Upper lobe of right lung (tissue), 1 donor: ENCODE data around the gene TMCC3. TPM values are rescaled to one million over a fixed set of nuclear protein-coding genes. Genes with fewer than 3 reads are reported as not detected.
A peak's percentile ranks its signal among the peaks of the same experiment; 100 is the strongest.
"Not testable (repeated sequence)": the region's sequence is repeated elsewhere in the genome, so short reads cannot be mapped to it uniquely, and the experiment has no call there.

Experiments
- ATAC-seq: fragments of 200-7000 bp; cut with Tn5 transposase; one replicate; pipeline ENCODE4 v1.9.1; 2020; ENCODE audit warnings: mild to moderate bottlenecking, moderate library complexity
- DNase-seq: peaks from one replicate; pipeline ENCODE4 v3.0.0-alpha.2; 2020
- H3K27ac ChIP-seq: fragments of 200-600 bp; one replicate; pipeline ENCODE4 v1.8.0; 2022
- H3K27me3 ChIP-seq: fragments of 200-600 bp; one replicate; pipeline ENCODE4 v1.8.0; 2022; ENCODE audit warnings: mild to moderate bottlenecking
- H3K36me3 ChIP-seq: fragments of 200-600 bp; one replicate; pipeline ENCODE4 v1.8.0; 2022
- H3K4me1 ChIP-seq: fragments of 200-600 bp; one replicate; pipeline ENCODE4 v1.8.0; 2022
- H3K4me3 ChIP-seq: fragments of 200-600 bp; one replicate; pipeline ENCODE4 v1.8.0; 2022; ENCODE audit warnings: mild to moderate bottlenecking
- H3K9me3 ChIP-seq: fragments of 200-600 bp; one replicate; pipeline ENCODE4 v1.8.0; 2022
- intact Hi-C: fragments of 100-400 bp; cut with DNase I; formaldehyde crosslinking; loops from one replicate; pipeline ENCODE4 v1.11.0; 2022
- total RNA-seq: library from RNA; stranded (reverse); fragmentation: NEBNext Ultra II Directional; extraction: Animal tissue kit (Norgen Biotek cat#: 25700); gene quantifications from one replicate; pipeline ENCODE4 v1.2.1, GENCODE V29; 2021
- TF ChIP-seq, protein P1 (sequence below): fragments of 200-600 bp; IDR thresholded peaks from one replicate; pipeline ENCODE4 v1.8.0; 2022; ENCODE audit warnings: antibody characterized with exemption
- donor health status: DM: no; HTN: yes; CAD: no; lungs with severe emphysema.

Gene TMCC3
- total RNA-seq, 1 donor from 2014 or later = 11.3 TPM

DNA sequence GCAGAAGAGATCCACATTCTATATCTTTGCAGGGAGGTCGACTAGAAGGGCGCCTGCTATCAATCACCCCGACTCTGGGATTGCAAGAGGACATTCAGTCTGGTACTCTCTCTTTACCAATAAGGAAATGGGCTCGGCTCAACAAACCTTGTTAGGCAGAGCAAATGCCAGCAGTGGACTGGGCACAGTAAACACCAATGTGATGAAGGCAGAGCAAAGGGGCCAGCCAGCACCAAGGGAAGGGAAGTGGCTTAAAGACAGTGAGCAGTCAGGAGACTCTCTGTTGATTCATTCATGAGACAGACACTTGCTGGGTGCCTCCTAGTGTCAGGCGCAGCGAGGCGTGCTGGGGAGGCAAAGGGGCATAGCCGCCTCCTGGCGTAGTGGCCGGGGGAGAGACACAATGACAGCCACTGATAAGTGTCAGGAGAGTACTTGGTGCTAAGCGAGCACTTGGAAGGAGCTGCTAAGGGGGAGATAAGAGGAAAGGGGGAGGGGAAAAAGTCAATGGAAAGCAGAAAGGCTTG, 34.1 kb downstream of the TMCC3 start:
- TF ChIP-seq, protein P1, sequence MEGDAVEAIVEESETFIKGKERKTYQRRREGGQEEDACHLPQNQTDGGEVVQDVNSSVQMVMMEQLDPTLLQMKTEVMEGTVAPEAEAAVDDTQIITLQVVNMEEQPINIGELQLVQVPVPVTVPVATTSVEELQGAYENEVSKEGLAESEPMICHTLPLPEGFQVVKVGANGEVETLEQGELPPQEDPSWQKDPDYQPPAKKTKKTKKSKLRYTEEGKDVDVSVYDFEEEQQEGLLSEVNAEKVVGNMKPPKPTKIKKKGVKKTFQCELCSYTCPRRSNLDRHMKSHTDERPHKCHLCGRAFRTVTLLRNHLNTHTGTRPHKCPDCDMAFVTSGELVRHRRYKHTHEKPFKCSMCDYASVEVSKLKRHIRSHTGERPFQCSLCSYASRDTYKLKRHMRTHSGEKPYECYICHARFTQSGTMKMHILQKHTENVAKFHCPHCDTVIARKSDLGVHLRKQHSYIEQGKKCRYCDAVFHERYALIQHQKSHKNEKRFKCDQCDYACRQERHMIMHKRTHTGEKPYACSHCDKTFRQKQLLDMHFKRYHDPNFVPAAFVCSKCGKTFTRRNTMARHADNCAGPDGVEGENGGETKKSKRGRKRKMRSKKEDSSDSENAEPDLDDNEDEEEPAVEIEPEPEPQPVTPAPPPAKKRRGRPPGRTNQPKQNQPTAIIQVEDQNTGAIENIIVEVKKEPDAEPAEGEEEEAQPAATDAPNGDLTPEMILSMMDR = no peak
- Histone ChIP-seq H3K4me1 (peaks cover 9% of the 10 kb centered on the region), H3K36me3 (no peaks in the 10 kb centered on the region), H3K27me3 (no peaks in the 10 kb centered on the region), H3K27ac (no peak overlapping the region), H3K4me3 (no peak overlapping the region), H3K9me3 (no peaks in the 10 kb centered on the region)
- DNase-seq (no peak), ATAC-seq (peak; percentile 44)
- intact Hi-C loops = no loop called here

- no peaks in the 10 kb centered on the region for H3K36me3 ChIP-seq
- intact Hi-C loops = no loop called here
- no peak for DNase-seq
- peak; percentile 77 for ATAC-seq
- H3K4me3 ChIP-seq = peak overlapping the region; percentile 3
- no peak overlapping the region for H3K27ac ChIP-seq
- H3K4me1 ChIP-seq = peaks cover 9% of the 10 kb centered on the region
- H3K27me3 ChIP-seq = no peaks in the 10 kb centered on the region
- TF ChIP-seq, protein P1 = no peak
- no peaks in the 10 kb centered on the region for H3K9me3 ChIP-seq
Observed at GRCh38 chr12:94615260-94616181, 34.8 kb downstream of the TMCC3 start.

DNA sequence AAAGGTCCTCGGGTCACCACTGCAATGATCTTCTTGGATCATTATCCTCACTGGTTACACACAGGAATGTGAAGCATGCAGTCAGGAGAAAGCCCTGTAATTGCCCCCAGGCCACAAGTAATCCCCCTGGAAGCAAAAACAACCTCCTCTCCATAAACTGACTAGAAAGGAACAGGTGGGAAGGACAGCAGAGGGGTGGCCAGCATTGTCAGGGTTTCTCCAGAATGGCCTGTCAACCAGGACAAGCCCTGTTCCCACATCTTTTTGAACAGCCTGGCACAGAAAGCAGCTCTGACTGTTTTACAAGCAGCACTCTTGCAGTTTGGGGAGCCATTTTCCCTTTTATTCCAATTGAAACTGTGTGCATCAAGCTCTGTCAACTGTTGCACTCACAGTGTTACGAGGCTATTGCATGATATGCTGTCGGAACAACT, 36.1 kb downstream of the TMCC3 start:
- no peak overlapping the region for H3K27ac ChIP-seq
- H3K4me3 ChIP-seq = no peak overlapping the region
- H3K9me3 ChIP-seq = no peaks in the 10 kb centered on the region
- peaks cover 9% of the 10 kb centered on the region for H3K4me1 ChIP-seq
- intact Hi-C loops = no loop called here
- no peak for DNase-seq
- no peak for ATAC-seq
- H3K27me3 ChIP-seq = no peaks in the 10 kb centered on the region
- TF ChIP-seq, protein P1 = no peak
- no peaks in the 10 kb centered on the region for H3K36me3 ChIP-seq

DNA sequence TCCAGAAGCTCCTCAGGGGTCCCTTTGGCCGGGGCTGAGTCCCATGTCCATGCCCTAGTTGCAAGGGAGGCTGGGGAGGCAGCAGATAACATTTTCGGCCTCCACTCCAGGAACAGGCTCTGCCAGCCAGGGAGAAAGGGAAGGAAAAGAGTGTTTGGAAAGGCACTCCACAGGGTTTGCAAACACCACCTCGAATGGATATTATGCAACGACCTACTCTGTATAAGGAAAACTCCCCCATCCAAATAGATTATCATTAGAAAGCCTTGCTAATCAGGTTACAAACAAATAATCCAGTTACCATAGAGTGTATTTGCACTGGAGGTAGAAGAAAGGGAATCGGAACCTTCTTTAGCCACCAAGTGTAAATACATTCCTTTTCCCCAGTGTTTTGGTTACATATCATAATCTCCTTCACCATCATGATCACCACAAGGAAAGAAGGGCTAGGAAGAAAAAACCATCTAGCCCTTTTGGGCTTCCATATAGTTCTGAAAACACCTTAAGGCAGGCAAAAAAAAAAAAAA, 40.4 kb downstream of the TMCC3 start:
- no peak overlapping the region for H3K4me3 ChIP-seq
- H3K27ac ChIP-seq = no peak overlapping the region
- H3K27me3 ChIP-seq = no peaks in the 10 kb centered on the region
- no peaks in the 10 kb centered on the region for H3K9me3 ChIP-seq
- H3K4me1 ChIP-seq = no peaks in the 10 kb centered on the region
- DNase-seq = no peak
- no peaks in the 10 kb centered on the region for H3K36me3 ChIP-seq
- no peak for ATAC-seq
- intact Hi-C loops = no loop called here
- TF ChIP-seq, protein P1 = no peak

- H3K27me3 ChIP-seq, intact Hi-C loops: not testable (repeated sequence)
Observed at GRCh38 chr12:94606810-94607209, 43.5 kb downstream of the TMCC3 start.

GRCh38 chr12:94604366-94604698, 46.0 kb downstream of the TMCC3 start:
- ATAC-seq (no peak), DNase-seq (no peak)
- Histone ChIP-seq H3K4me1 (no peaks in the 10 kb centered on the region), H3K9me3 (no peaks in the 10 kb centered on the region), H3K27me3 (no peaks in the 10 kb centered on the region), H3K4me3 (no peak overlapping the region), H3K36me3 (no peaks in the 10 kb centered on the region), H3K27ac (no peak overlapping the region)
- intact Hi-C loops = no loop called here
- TF ChIP-seq, protein P1 = no peak

More at GRCh38 chr12:94606810-94607209, 43.5 kb downstream of the TMCC3 start:
- not testable (repeated sequence) for ATAC-seq, H3K9me3 ChIP-seq, DNase-seq, H3K27ac ChIP-seq, H3K36me3 ChIP-seq, H3K4me1 ChIP-seq, H3K4me3 ChIP-seq
